ENCODE data around the gene SNAP91. TPM values are rescaled to one million over a fixed set of nuclear protein-coding genes. Genes with fewer than 3 reads are reported as not detected.

The SNAP91 gene
- total RNA-seq, 1 donor from 2014 or later: 3.4 TPM

GRCh38 chr6:83709748-83710050 is 798 bp upstream of the SNAP91 start:
- no peaks in the 10 kb centered on the region for H3K9me3 Mint-ChIP-seq
- peak overlapping the region; percentile 91 for H3K4me3 Mint-ChIP-seq
- TF ChIP-seq CTCF (conservative IDR thresholded peaks at IDR 0.05): no peak
- DNase-seq (ENCODE audit: extremely low spot score, unreplicated experiment): no peak
- no peaks in the 10 kb centered on the region for H3K36me3 Mint-ChIP-seq
- H3K4me1 Mint-ChIP-seq (ENCODE audit: unreplicated experiment): no peaks in the 10 kb centered on the region
- no peak overlapping the region for H3K27ac Mint-ChIP-seq
- peaks cover 69% of the 10 kb centered on the region for H3K27me3 Mint-ChIP-seq

GRCh38 chr6:83708546-83708969 is 343 bp downstream of the SNAP91 start:
- Mint-ChIP-seq H3K4me1 (ENCODE audit: unreplicated experiment) (no peaks in the 10 kb centered on the region), H3K27me3 (peaks cover 71% of the 10 kb centered on the region), H3K9me3 (no peaks in the 10 kb centered on the region), H3K4me3 (peak overlapping the region; percentile 91), H3K27ac (no peak overlapping the region), H3K36me3 (no peaks in the 10 kb centered on the region)
- TF ChIP-seq CTCF (conservative IDR thresholded peaks at IDR 0.05): no peak
- peak; percentile 69 for DNase-seq (ENCODE audit: extremely low spot score, unreplicated experiment)

- Mint-ChIP-seq H3K4me3 (peak overlapping the region; percentile 88), H3K9me3 (no peaks in the 10 kb centered on the region), H3K4me1 (ENCODE audit: unreplicated experiment) (no peaks in the 10 kb centered on the region), H3K36me3 (no peaks in the 10 kb centered on the region), H3K27ac (no peak overlapping the region), H3K27me3 (peaks cover 71% of the 10 kb centered on the region)
- TF ChIP-seq CTCF (conservative IDR thresholded peaks at IDR 0.05): no peak
- DNase-seq (ENCODE audit: extremely low spot score, unreplicated experiment): peak; percentile 67
Measured at GRCh38 chr6:83707829-83708545, 914 bp downstream of the SNAP91 start.

GRCh38 chr6:83702749-83703148 is 6.2 kb downstream of the SNAP91 start:
- no peak for DNase-seq (ENCODE audit: extremely low spot score, unreplicated experiment)
- H3K27me3 Mint-ChIP-seq: peaks cover 59% of the 10 kb centered on the region
- no peaks in the 10 kb centered on the region for H3K4me1 Mint-ChIP-seq (ENCODE audit: unreplicated experiment)
- TF ChIP-seq CTCF (conservative IDR thresholded peaks at IDR 0.05): no peak
- no peak overlapping the region for H3K4me3 Mint-ChIP-seq
- H3K36me3 Mint-ChIP-seq: no peaks in the 10 kb centered on the region
- H3K27ac Mint-ChIP-seq: no peak overlapping the region
- H3K9me3 Mint-ChIP-seq: no peaks in the 10 kb centered on the region

- no peak overlapping the region for H3K27ac Mint-ChIP-seq
- no peaks in the 10 kb centered on the region for H3K9me3 Mint-ChIP-seq
- no peaks in the 10 kb centered on the region for H3K36me3 Mint-ChIP-seq
- H3K4me1 Mint-ChIP-seq (ENCODE audit: unreplicated experiment): no peaks in the 10 kb centered on the region
- H3K27me3 Mint-ChIP-seq: peaks cover 52% of the 10 kb centered on the region
- no peak for DNase-seq (ENCODE audit: extremely low spot score, unreplicated experiment)
- no peak overlapping the region for H3K4me3 Mint-ChIP-seq
- no peak for TF ChIP-seq CTCF (conservative IDR thresholded peaks at IDR 0.05)
Measured at GRCh38 chr6:83702077-83702476, 6.8 kb downstream of the SNAP91 start.

Measured in type B pancreatic cell (in vitro differentiated cells).